ENCODE data around the gene ZC2HC1C.

The ZC2HC1C gene

DNA sequence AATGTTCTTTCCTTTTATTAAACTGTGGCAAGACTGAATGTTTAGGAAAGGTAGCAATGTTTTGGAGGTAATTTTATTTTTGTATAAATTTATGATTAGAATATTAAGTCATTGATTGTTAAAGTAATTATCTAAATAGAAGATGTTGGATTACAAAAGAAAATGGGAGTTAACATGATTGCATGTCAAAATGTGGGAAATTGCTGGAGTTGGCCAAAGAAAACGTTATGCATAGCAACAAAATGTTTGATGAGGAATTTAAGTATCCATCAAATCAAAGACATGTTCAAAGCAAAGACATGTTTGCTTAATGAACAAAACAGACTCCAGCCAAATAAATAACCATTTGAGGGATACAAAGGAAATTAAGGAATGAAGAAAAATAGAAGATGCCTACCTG is 15.0 kb upstream of the ZC2HC1C start:
- H3K4me1 ChIP-seq = peaks cover 0 to 21% (median 11%) of the 10 kb centered on the region in 4 donors
- no peaks in the 10 kb centered on the region for H3K36me3 ChIP-seq
- no peak for DNase-seq
- intact Hi-C loops (cut with DNase I; ENCODE audit: low total_unique reads) = no loop called here
- TF ChIP-seq, protein P1, sequence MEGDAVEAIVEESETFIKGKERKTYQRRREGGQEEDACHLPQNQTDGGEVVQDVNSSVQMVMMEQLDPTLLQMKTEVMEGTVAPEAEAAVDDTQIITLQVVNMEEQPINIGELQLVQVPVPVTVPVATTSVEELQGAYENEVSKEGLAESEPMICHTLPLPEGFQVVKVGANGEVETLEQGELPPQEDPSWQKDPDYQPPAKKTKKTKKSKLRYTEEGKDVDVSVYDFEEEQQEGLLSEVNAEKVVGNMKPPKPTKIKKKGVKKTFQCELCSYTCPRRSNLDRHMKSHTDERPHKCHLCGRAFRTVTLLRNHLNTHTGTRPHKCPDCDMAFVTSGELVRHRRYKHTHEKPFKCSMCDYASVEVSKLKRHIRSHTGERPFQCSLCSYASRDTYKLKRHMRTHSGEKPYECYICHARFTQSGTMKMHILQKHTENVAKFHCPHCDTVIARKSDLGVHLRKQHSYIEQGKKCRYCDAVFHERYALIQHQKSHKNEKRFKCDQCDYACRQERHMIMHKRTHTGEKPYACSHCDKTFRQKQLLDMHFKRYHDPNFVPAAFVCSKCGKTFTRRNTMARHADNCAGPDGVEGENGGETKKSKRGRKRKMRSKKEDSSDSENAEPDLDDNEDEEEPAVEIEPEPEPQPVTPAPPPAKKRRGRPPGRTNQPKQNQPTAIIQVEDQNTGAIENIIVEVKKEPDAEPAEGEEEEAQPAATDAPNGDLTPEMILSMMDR (IDR thresholded peaks at IDR 0.05) = no peak
- no peaks in the 10 kb centered on the region for H3K27me3 ChIP-seq
- no peak overlapping the region for H3K27ac ChIP-seq
- no peaks in the 10 kb centered on the region for H3K9me3 ChIP-seq
- H3K4me3 ChIP-seq = no peak overlapping the region

DNA sequence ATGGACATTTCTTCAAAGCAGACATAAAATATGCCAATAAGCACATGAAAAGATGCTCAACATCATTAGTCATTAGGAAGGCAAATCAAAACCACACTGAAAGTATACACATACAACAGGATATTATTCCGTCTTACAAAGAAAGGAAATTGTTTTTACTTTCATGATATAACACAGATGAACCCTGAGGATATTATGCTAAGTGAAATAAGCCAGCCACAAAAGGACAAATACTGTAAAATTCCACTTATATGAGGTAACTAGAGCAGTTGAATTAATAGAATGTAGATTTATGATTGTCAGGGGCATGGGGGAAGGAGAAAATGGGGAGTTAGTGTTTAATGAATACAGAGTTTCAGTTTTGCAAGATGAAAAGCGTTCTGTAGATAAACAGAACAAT is 9.8 kb upstream of the ZC2HC1C start:
- Histone ChIP-seq H3K27ac (no peak overlapping the region), H3K4me1 (peaks cover 0 to 14% (median 7%) of the 10 kb centered on the region in 4 donors), H3K36me3 (no peaks in the 10 kb centered on the region), H3K27me3 (no peaks in the 10 kb centered on the region), H3K9me3 (no peaks in the 10 kb centered on the region), H3K4me3 (no peak overlapping the region)
- TF ChIP-seq, protein P1 (IDR thresholded peaks at IDR 0.05) = no peak
- intact Hi-C loops (cut with DNase I; ENCODE audit: low total_unique reads) = loop anchor here (10.0 kb wide), 1 partner anchor 105 kb away; the partner anchor contains the start of gene PGF
- DNase-seq = no peak

DNA sequence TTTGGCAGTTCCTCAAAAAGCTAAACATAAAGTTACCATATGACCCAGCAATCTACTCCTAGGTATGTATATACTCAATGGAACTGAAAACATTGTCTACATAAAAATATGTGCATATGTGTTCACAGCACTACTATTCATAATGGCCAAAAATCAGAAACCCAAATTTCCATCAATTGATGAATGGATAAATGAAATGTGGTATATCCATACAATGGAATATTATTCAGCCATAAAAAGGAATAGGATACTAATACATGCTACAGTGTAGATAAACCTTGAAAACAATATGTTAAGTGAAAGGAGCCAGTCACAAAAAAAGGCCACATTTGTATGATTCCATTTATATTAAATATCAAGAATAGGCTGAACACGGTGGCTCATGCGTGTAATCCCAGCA is 9.0 kb upstream of the ZC2HC1C start:
- H3K4me1 ChIP-seq = peaks cover 0 to 21% (median 8%) of the 10 kb centered on the region in 4 donors
- intact Hi-C loops (cut with DNase I; ENCODE audit: low total_unique reads) = loop anchor here (10.0 kb wide), 1 partner anchor 106 kb away; the partner anchor contains the start of gene PGF
- no peaks in the 10 kb centered on the region for H3K36me3 ChIP-seq
- H3K4me3 ChIP-seq = no peak overlapping the region
- H3K27me3 ChIP-seq = no peaks in the 10 kb centered on the region
- TF ChIP-seq, protein P1 (IDR thresholded peaks at IDR 0.05) = no peak
- no peaks in the 10 kb centered on the region for H3K9me3 ChIP-seq
- DNase-seq = no peak
- H3K27ac ChIP-seq = no peak overlapping the region

DNA sequence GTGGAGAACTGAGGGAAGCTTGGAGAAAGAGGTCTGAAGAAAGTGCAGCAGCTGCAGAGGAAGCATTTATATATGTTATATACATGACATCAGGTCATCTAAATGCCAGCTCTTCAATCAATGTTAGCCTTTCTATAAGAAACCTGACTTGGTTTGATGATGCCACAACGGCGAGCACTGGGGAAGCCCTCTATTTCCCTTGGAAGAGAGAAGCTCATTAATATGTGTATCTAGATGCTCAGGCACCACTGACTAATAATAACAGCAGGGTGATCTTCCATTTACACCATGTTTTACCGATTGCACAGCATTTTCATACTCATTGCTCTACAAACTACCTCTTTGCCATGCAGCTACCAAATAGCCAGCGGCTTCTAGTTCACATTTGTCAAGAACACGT is 6.4 kb upstream of the ZC2HC1C start:
- Histone ChIP-seq H3K36me3 (no peaks in the 10 kb centered on the region), H3K27me3 (no peaks in the 10 kb centered on the region), H3K4me1 (peaks cover 0 to 29% (median 12%) of the 10 kb centered on the region in 4 donors), H3K27ac (peak overlapping the region; percentile 75 to 82), H3K4me3 (peak overlapping the region; percentile 70 to 88), H3K9me3 (no peaks in the 10 kb centered on the region)
- intact Hi-C loops (cut with DNase I; ENCODE audit: low total_unique reads) = loop anchor here (10.0 kb wide), 1 partner anchor 108 kb away; the partner anchor contains the start of gene PGF
- DNase-seq = no peak
- TF ChIP-seq, protein P1 (IDR thresholded peaks at IDR 0.05) = no peak

DNA sequence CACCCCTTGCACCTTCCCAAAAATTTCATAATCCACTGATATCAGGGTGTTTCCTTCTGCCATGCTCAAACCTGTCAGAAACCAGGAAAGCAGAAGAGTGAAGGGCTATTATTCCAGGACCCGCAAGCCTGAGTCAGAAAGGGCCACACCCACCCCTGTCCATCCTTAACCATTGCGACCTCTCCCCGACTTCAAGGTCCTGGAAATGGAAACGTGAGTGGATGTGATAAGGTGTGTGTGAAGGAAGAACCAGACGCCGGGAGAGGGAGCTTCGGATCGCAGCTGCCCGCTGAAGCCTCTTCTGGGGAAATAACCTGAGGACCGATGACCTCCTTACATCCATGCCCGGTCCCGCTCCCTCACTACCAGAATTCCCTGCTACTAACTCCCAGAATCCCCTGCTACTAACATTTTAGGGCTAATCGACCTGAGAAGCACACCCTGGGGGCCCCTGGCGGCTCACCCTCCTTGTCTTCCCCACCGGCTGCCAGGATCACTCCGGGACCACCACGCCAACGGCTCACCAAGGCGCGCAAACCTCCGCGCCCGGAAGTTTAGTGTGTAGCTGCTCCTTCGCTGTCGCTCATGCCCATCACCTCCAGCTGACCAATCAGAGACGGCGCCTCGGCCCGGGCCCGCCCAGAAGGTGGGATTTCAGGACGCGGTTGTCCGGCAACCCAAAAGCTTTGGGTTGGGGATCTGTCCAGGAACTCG is 5.8 kb upstream of the ZC2HC1C start, which contains the start of gene ACYP1:
ACYP1 (minus strand) TSS at position 534 of the 714 bp plus-strand sequence; CDS start at position 63, 471 bp downstream.
- TF ChIP-seq, protein P1 (IDR thresholded peaks at IDR 0.05) = no peak
- Histone ChIP-seq H3K9me3 (no peaks in the 10 kb centered on the region), H3K27ac (peak within 1 kb of the TSS; percentile 75 to 82), H3K4me1 (peaks cover 0 to 36% (median 15%) of the 10 kb centered on the region in 4 donors), H3K27me3 (no peaks in the 10 kb centered on the region), H3K36me3 (no peaks in the 10 kb centered on the region), H3K4me3 (peak within 1 kb of the TSS; percentile 70 to 88)
- intact Hi-C loops (cut with DNase I; ENCODE audit: low total_unique reads) = loop anchor here (10.0 kb wide), 1 partner anchor 109 kb away; the partner anchor contains the start of gene PGF
- peak; percentile 93 to 96 for DNase-seq

All from tibial artery (tissue), 4 donors.